ENCODE data around the gene DOCK6.

Gene DOCK6, protein sequence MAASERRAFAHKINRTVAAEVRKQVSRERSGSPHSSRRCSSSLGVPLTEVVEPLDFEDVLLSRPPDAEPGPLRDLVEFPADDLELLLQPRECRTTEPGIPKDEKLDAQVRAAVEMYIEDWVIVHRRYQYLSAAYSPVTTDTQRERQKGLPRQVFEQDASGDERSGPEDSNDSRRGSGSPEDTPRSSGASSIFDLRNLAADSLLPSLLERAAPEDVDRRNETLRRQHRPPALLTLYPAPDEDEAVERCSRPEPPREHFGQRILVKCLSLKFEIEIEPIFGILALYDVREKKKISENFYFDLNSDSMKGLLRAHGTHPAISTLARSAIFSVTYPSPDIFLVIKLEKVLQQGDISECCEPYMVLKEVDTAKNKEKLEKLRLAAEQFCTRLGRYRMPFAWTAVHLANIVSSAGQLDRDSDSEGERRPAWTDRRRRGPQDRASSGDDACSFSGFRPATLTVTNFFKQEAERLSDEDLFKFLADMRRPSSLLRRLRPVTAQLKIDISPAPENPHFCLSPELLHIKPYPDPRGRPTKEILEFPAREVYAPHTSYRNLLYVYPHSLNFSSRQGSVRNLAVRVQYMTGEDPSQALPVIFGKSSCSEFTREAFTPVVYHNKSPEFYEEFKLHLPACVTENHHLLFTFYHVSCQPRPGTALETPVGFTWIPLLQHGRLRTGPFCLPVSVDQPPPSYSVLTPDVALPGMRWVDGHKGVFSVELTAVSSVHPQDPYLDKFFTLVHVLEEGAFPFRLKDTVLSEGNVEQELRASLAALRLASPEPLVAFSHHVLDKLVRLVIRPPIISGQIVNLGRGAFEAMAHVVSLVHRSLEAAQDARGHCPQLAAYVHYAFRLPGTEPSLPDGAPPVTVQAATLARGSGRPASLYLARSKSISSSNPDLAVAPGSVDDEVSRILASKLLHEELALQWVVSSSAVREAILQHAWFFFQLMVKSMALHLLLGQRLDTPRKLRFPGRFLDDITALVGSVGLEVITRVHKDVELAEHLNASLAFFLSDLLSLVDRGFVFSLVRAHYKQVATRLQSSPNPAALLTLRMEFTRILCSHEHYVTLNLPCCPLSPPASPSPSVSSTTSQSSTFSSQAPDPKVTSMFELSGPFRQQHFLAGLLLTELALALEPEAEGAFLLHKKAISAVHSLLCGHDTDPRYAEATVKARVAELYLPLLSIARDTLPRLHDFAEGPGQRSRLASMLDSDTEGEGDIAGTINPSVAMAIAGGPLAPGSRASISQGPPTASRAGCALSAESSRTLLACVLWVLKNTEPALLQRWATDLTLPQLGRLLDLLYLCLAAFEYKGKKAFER (N-terminal part only)

GRCh38 chr19:11261971-11262839, at the start of gene DOCK6:
TSS of gene DOCK6 (minus strand) at chr19:11262524. CDS start at chr19:11262440, 84 bp downstream.
- in situ Hi-C loops (cut with MboI; ENCODE audit: low pct_unique_long_range_greater_than_20kb, low sequenced_read_pairs, unreplicated experiment) = no loop called here
- TF ChIP-seq, protein P1, sequence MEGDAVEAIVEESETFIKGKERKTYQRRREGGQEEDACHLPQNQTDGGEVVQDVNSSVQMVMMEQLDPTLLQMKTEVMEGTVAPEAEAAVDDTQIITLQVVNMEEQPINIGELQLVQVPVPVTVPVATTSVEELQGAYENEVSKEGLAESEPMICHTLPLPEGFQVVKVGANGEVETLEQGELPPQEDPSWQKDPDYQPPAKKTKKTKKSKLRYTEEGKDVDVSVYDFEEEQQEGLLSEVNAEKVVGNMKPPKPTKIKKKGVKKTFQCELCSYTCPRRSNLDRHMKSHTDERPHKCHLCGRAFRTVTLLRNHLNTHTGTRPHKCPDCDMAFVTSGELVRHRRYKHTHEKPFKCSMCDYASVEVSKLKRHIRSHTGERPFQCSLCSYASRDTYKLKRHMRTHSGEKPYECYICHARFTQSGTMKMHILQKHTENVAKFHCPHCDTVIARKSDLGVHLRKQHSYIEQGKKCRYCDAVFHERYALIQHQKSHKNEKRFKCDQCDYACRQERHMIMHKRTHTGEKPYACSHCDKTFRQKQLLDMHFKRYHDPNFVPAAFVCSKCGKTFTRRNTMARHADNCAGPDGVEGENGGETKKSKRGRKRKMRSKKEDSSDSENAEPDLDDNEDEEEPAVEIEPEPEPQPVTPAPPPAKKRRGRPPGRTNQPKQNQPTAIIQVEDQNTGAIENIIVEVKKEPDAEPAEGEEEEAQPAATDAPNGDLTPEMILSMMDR (IDR thresholded peaks at IDR 0.05; ENCODE audit: extremely low read depth, insufficient read depth, missing control alignments) = peak; percentile 41
- peak; percentile 83 for DNase-seq (ENCODE audit: low spot score)

DNA sequence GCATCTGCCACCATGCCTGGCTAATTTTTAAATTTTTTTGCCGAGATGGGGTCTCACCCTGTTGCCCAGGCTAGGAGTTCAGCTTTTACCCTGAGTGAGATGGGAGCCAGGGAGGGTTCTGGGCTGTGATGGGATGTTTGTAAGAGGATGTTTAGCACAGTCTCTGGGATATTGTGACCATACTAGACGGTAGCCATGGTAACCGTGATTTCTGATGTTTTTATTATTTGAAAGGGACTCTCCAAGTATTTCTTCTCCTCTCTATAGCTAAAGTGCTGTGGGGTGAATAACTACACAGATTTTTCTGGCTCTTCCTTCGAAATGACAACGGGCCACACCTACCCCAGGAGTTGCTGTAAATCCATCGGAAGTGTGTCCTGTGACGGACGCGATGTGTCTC, 44.0 kb upstream of the DOCK6 start:
- in situ Hi-C loops (cut with MboI; ENCODE audit: low pct_unique_long_range_greater_than_20kb, low sequenced_read_pairs, unreplicated experiment) = no loop called here
- TF ChIP-seq, protein P1 (IDR thresholded peaks at IDR 0.05; ENCODE audit: extremely low read depth, insufficient read depth, missing control alignments) = no peak
- no peak for DNase-seq (ENCODE audit: low spot score)

- in situ Hi-C loops (cut with MboI; ENCODE audit: low pct_unique_long_range_greater_than_20kb, low sequenced_read_pairs, unreplicated experiment) = no loop called here
- TF ChIP-seq, protein P1 (IDR thresholded peaks at IDR 0.05; ENCODE audit: extremely low read depth, insufficient read depth, missing control alignments) = no peak
Measured at GRCh38 chr19:11304936-11305335, 42.6 kb upstream of the DOCK6 start.

GRCh38 chr19:11300811-11301120, 38.4 kb upstream of the DOCK6 start:
- TF ChIP-seq, protein P1 (IDR thresholded peaks at IDR 0.05; ENCODE audit: extremely low read depth, insufficient read depth, missing control alignments) = no peak
- no peak for DNase-seq (ENCODE audit: low spot score)
- in situ Hi-C loops (cut with MboI; ENCODE audit: low pct_unique_long_range_greater_than_20kb, low sequenced_read_pairs, unreplicated experiment) = no loop called here

More at GRCh38 chr19:11304936-11305335, 42.6 kb upstream of the DOCK6 start:
- DNase-seq (ENCODE audit: low spot score) = no peak

- no peak for DNase-seq (ENCODE audit: low spot score)
- TF ChIP-seq, protein P1 (IDR thresholded peaks at IDR 0.05; ENCODE audit: extremely low read depth, insufficient read depth, missing control alignments) = no peak
- in situ Hi-C loops (cut with MboI; ENCODE audit: low pct_unique_long_range_greater_than_20kb, low sequenced_read_pairs, unreplicated experiment) = no loop called here
Measured at GRCh38 chr19:11299946-11300810, 37.9 kb upstream of the DOCK6 start.
